GM18861 (cell line): ENCODE measurements around the gene PRAMEF12.
"Not testable (repeated sequence)": the region's sequence is repeated elsewhere in the genome, so short reads cannot be mapped to it uniquely, and the experiment has no call there.

Source experiments
- ATAC-seq: cut with Tn5 transposase; IDR thresholded peaks from one replicate; pipeline ENCODE4 v1.9.1; 2021; ENCODE audit not compliant: unreplicated experiment

The PRAMEF12 gene

GRCh38 chr1:12769976-12770505 lies 3.5 kb upstream of the PRAMEF12 start:
- no peak for ATAC-seq

- ATAC-seq: no peak
Measured at GRCh38 chr1:12770620-12771019, 2.9 kb upstream of the PRAMEF12 start.

DNA sequence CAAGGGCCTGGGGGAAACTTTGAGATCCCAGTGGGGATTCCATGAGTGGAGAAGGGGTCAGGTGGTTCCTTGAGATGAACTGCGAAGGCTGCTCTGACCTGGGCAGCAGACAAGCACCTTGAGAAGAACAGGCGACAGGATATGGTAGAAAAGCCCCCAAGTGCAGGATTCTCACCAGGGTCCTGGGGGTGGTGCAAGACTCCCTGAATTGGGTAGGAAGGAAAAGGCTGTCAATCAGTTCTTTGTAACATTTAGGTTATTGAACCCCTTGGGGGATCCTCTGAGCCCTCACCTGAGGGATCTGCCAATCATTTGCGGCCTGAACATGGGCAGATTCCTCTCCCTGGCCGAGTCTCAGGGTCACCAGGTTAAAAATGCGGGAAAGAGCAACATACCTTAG lies 2.4 kb upstream of the PRAMEF12 start:
- no peak for ATAC-seq

DNA sequence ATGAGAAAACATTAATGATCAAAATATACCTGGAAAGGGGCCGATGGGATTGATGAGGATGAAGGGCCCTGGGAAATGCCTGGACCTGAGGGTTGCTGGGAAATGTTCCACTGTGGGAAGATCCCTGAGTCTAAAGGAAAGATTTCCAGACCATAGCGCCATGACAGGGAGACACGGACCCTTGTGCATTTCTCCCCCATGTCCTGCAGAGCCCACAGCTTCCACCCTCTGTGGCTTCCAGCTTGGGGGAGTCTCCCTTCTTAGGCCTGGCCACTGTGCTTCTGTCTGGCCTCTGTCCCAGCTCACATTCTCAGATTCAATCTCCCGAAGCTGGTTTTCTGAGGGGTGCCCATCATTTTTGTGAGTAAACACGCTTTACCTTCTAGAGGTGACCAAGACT lies 1.0 kb upstream of the PRAMEF12 start:
- ATAC-seq: no peak

- ATAC-seq: no peak
Measured at GRCh38 chr1:12774801-12775345, 1.3 kb downstream of the PRAMEF12 start.

DNA sequence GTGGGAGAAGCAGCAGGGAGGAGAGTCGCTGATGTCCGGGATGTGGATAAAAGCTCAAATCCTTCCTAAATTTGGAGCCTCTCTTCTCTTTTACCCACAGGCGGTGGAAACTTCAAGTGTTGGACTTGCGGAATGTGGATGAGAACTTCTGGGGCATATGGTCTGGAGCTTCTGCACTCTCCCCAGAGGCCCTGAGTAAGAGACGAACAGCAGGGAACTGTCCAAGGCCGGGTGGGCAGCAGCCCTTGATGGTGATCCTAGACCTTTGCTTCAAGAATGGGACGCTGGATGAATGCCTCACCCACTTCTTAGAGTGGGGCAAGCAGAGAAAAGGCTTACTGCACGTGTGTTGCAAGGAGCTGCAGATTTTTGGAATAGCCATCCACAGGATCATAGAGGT lies 1.9 kb downstream of the PRAMEF12 start:
- no peak for ATAC-seq

- ATAC-seq: no peak
Measured at GRCh38 chr1:12776801-12777557, 3.4 kb downstream of the PRAMEF12 start.

- ATAC-seq: no peak
Measured at GRCh38 chr1:12778061-12778460, 4.5 kb downstream of the PRAMEF12 start.

DNA sequence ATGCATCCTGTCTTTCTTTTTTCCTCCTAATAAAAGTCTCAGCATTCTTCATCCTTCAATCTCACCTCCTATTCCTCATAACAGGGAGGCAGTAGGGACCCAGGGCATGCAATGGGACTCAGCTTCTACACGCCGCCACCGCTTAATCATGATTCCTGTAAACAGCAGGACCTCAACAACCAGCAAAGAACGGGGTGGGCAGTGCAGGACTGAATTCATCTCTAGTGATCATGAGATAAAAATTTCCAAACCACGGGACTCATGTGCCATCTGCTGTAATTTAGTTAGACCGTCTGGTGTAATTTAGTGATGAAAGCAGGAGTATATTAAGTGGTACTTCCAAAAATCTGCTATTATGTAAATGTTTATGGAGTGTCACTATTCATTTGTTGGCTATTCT lies 5.4 kb downstream of the PRAMEF12 start:
- ATAC-seq: no peak

- not testable (repeated sequence) for ATAC-seq
Measured at GRCh38 chr1:12781488-12781887, 8.0 kb downstream of the PRAMEF12 start.

DNA sequence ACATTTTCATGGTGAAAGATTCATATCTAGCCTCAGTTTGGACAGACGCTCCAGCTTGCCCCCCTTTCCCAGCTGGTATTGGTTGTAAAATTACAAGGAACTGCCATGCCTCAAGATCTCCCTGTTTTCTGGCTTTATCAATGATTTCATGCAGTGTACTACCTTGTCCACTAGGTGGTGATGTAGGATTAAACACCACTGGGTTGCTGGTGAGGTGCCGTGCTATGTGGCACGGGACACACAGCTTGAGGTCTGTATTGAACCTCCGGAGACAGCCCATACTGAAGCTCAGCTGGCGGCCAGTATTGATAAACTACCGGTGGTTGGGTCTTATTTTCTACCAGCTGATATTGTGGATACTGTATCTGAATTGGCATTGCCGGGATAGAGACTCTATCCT lies 10.2 kb downstream of the PRAMEF12 start:
- ATAC-seq: not testable (repeated sequence)

DNA sequence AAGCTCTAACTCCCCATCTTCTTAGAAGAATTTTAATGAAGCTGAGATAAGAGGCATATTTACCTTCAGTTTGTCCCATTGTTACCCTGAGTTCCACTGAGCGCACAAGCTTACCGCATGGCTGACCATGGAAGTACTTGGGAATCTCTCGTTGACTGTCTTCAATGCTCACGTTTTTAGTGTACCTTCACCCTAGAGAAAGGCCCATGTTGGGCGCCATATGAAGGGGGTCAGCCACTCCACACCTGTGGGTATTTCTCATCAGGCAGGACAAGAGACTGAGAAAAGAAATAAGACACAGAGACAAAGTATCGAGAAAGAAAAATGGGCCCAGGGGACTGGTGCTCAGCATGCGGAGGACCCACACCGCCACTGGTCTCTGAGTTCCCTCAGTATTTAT lies 11.2 kb downstream of the PRAMEF12 start:
- ATAC-seq: not testable (repeated sequence)

GRCh38 chr1:12791097-12791496 lies 17.6 kb downstream of the PRAMEF12 start, which contains the start of gene PRAMEF1:
Gene PRAMEF1 (plus strand): TSS chr1:12791397. CDS start chr1:12793228, 1,831 bp downstream.
- not testable (repeated sequence) for ATAC-seq

GRCh38 chr1:12798911-12799310 lies 25.4 kb downstream of the PRAMEF12 start:
- no peak for ATAC-seq

DNA sequence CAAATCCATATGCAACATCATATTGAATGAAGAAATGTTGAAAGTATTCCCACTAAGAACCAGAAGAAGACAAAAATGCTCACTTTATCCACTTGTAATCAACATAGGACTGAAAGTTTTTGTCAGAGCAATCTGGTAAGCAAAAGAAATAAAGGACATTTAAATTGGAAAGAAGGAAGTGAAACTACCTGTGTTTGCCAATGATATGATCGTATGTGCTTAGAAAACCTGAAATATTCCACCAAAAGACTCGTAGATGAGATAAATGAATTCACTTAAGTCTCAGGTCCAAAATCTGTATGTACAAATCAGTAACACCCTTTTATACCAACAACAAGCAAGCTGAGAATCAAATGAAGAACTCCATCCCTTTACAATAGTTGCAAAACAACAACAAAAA lies 26.2 kb downstream of the PRAMEF12 start:
- ATAC-seq: no peak

- no peak for ATAC-seq
Measured at GRCh38 chr1:12809933-12810332, 36.4 kb downstream of the PRAMEF12 start.

GRCh38 chr1:12810691-12811408 lies 37.3 kb downstream of the PRAMEF12 start:
- no peak for ATAC-seq

GRCh38 chr1:12811409-12811784 lies 37.9 kb downstream of the PRAMEF12 start:
- ATAC-seq: no peak

GRCh38 chr1:12819061-12819460 lies 45.5 kb downstream of the PRAMEF12 start:
- not testable (repeated sequence) for ATAC-seq
